Measurements from ENCODE around the gene SEPSECS. TPM values are rescaled to one million over a fixed set of nuclear protein-coding genes. Genes with fewer than 3 reads are reported as not detected.
A peak's percentile ranks its signal among the peaks of the same experiment; 100 is the strongest.

Gene SEPSECS
- total RNA-seq, 3 donors from 2014 or later (not counting 1 experiment from before 2014, with no cell fraction given) = 18.5 to 26.6 (median 20.7) TPM

DNA sequence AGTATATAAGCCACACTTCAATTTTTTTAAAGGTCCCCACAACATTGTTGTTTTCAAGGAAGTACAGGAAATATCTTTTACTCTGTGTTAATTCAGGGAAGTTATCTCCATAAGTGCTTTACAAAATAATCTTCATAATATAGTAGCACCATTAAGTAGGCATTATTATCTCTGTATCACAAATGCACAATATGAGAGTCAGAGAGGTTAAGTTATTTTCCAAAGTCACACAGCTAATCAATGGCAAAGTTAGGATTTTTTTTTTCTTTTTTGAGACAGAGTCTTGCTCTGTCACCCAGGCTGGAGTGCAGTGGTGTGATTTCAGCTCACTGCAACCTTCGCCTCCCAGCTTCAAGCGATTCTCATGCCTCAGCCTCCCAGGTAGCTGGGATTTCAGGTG lies 38.5 kb upstream of the SEPSECS start:
- Mint-ChIP-seq H3K27ac (no peak overlapping the region), H3K9me3 (no peaks in the 10 kb centered on the region), H3K27me3 (ENCODE audit: low read depth in 2 of 2) (no peaks in the 10 kb centered on the region), H3K4me3 (no peak overlapping the region), H3K36me3 (peaks cover 24% of the 10 kb centered on the region), H3K4me1 (peaks cover 14 to 16% of the 10 kb centered on the region in 2 donors)
- intact Hi-C loops (cut with micrococcal nuclease) = no loop called here
- WGBS (ENCODE audit: insufficient coverage) = 100% methylated on average over 2 of the region's 2 CpGs
- DNase-seq (no peak), ATAC-seq (no peak)
- Histone ChIP-seq H3K36me3 (ENCODE audit: control insufficient read depth, insufficient read depth, low read length) (peaks cover 3% of the 10 kb centered on the region), H3K27me3 (ENCODE audit: control insufficient read depth, insufficient read depth, low read length) (no peaks in the 10 kb centered on the region), H3K9me3 (ENCODE audit: control insufficient read depth, insufficient read depth, low read length) (no peaks in the 10 kb centered on the region), H3K4me1 (ENCODE audit: control insufficient read depth, insufficient read depth, low read length) (peaks cover 10% of the 10 kb centered on the region), H3K27ac (ENCODE audit: low read length) (no peak overlapping the region), H3K4me3 (ENCODE audit: low read length) (no peak overlapping the region)
- TF ChIP-seq, protein P1, sequence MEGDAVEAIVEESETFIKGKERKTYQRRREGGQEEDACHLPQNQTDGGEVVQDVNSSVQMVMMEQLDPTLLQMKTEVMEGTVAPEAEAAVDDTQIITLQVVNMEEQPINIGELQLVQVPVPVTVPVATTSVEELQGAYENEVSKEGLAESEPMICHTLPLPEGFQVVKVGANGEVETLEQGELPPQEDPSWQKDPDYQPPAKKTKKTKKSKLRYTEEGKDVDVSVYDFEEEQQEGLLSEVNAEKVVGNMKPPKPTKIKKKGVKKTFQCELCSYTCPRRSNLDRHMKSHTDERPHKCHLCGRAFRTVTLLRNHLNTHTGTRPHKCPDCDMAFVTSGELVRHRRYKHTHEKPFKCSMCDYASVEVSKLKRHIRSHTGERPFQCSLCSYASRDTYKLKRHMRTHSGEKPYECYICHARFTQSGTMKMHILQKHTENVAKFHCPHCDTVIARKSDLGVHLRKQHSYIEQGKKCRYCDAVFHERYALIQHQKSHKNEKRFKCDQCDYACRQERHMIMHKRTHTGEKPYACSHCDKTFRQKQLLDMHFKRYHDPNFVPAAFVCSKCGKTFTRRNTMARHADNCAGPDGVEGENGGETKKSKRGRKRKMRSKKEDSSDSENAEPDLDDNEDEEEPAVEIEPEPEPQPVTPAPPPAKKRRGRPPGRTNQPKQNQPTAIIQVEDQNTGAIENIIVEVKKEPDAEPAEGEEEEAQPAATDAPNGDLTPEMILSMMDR (IDR thresholded peaks at IDR 0.05) = no peak

DNA sequence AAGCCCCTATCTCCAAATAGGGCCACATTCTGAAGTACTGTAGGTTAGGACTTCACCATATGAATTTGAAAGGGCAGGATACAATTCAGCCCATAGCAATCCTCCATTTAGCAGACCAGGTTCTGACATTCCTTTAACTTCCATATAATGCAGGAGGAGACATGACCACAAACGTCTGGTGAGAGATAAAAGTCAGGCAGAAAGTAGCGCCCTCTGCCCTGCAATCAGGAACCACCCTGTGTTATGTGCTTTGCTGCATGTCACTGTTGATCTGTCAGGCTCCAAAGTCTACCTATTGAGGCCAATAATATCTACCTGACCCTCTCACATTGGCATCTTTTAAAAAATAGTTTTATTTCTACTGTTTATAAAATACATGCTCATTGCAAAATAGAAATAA lies 30.2 kb upstream of the SEPSECS start:
- Histone ChIP-seq H3K4me3 (ENCODE audit: low read length) (no peak overlapping the region), H3K27ac (ENCODE audit: low read length) (no peak overlapping the region), H3K36me3 (ENCODE audit: control insufficient read depth, insufficient read depth, low read length) (no peaks in the 10 kb centered on the region), H3K27me3 (ENCODE audit: control insufficient read depth, insufficient read depth, low read length) (no peaks in the 10 kb centered on the region), H3K9me3 (ENCODE audit: control insufficient read depth, insufficient read depth, low read length) (no peaks in the 10 kb centered on the region), H3K4me1 (ENCODE audit: control insufficient read depth, insufficient read depth, low read length) (peaks cover 10% of the 10 kb centered on the region)
- intact Hi-C loops (cut with micrococcal nuclease) = no loop called here
- TF ChIP-seq, protein P1 (IDR thresholded peaks at IDR 0.05) = no peak
- Mint-ChIP-seq H3K9me3 (no peaks in the 10 kb centered on the region), H3K4me3 (no peak overlapping the region), H3K27ac (no peak overlapping the region), H3K27me3 (ENCODE audit: low read depth in 2 of 2) (no peaks in the 10 kb centered on the region), H3K4me1 (peaks cover 13 to 22% of the 10 kb centered on the region in 2 donors), H3K36me3 (no peaks in the 10 kb centered on the region)
- no peak for ATAC-seq
- WGBS (ENCODE audit: insufficient coverage) = 79% methylated on average over 2 of the region's 2 CpGs
- no peak for DNase-seq

DNA sequence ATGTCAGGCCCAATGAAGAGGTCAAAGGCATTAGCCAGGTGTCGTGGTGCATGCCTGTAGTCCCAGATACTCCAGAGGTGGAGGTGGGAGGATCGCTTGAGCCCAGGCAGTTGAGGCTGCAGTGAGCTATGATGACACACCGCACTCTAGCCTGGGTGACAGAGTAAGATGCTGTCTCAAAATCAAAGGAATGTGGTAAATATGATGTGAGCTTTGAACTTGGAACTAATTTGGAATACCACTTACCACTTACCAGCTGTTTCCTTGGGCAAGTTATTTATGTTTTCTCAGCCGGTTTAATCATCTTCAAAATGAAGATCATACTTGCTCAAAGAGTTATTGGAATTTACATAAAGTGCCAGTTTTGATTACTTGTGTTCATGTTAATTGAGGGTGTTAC lies 23.8 kb upstream of the SEPSECS start:
- H3K27me3 Mint-ChIP-seq (ENCODE audit: low read depth in 2 of 2) = no peaks in the 10 kb centered on the region
- WGBS (ENCODE audit: insufficient coverage) = 86% methylated on average over 4 of the region's 4 CpGs
- no peak overlapping the region for H3K27ac Mint-ChIP-seq
- no peaks in the 10 kb centered on the region for H3K27me3 ChIP-seq (ENCODE audit: control insufficient read depth, insufficient read depth, low read length)
- H3K9me3 Mint-ChIP-seq = no peaks in the 10 kb centered on the region
- no peak overlapping the region for H3K4me3 ChIP-seq (ENCODE audit: low read length)
- no peaks in the 10 kb centered on the region for H3K4me1 ChIP-seq (ENCODE audit: control insufficient read depth, insufficient read depth, low read length)
- peaks cover 35 to 36% of the 10 kb centered on the region in 2 donors for H3K4me1 Mint-ChIP-seq
- no peaks in the 10 kb centered on the region for H3K36me3 Mint-ChIP-seq
- TF ChIP-seq, protein P1 (IDR thresholded peaks at IDR 0.05) = no peak
- intact Hi-C loops (cut with micrococcal nuclease) = no loop called here
- ATAC-seq (no peak), DNase-seq (no peak)
- H3K4me3 Mint-ChIP-seq = no peak overlapping the region
- H3K27ac ChIP-seq (ENCODE audit: low read length) = no peak overlapping the region
- H3K36me3 ChIP-seq (ENCODE audit: control insufficient read depth, insufficient read depth, low read length) = no peaks in the 10 kb centered on the region
- no peaks in the 10 kb centered on the region for H3K9me3 ChIP-seq (ENCODE audit: control insufficient read depth, insufficient read depth, low read length)

DNA sequence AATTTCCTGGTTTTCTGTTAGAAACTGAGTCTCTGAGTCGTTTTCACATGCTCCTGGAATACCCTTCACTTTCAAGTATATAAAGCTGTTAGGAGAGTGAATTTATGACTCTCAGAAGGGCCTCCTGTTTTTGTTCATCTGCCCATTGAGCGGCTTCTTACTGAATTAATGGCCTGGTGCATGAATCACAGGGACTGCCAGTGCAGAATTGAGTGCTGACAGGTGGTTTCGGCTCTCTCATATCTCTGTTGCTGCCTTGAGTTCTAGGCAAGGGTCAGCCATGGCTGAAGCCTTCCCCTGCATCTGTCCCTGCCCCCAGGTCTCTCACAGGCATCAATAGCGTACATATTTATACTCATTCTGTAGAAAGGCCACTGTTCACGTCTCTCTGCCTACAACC lies 22.7 kb upstream of the SEPSECS start:
- Mint-ChIP-seq H3K9me3 (no peaks in the 10 kb centered on the region), H3K27me3 (ENCODE audit: low read depth in 2 of 2) (no peaks in the 10 kb centered on the region), H3K36me3 (no peaks in the 10 kb centered on the region), H3K27ac (peak overlapping the region in 1 of 2 donors; percentile 15), H3K4me3 (no peak overlapping the region), H3K4me1 (peaks cover 30 to 36% of the 10 kb centered on the region in 2 donors)
- Histone ChIP-seq H3K4me1 (ENCODE audit: control insufficient read depth, insufficient read depth, low read length) (peaks cover 2% of the 10 kb centered on the region), H3K27me3 (ENCODE audit: control insufficient read depth, insufficient read depth, low read length) (no peaks in the 10 kb centered on the region), H3K27ac (ENCODE audit: low read length) (no peak overlapping the region), H3K36me3 (ENCODE audit: control insufficient read depth, insufficient read depth, low read length) (no peaks in the 10 kb centered on the region), H3K9me3 (ENCODE audit: control insufficient read depth, insufficient read depth, low read length) (no peaks in the 10 kb centered on the region), H3K4me3 (ENCODE audit: low read length) (no peak overlapping the region)
- intact Hi-C loops (cut with micrococcal nuclease) = no loop called here
- DNase-seq (no peak), ATAC-seq (no peak)
- TF ChIP-seq, protein P1 (IDR thresholded peaks at IDR 0.05) = no peak
- WGBS (ENCODE audit: insufficient coverage) = 84% methylated on average over 5 of the region's 5 CpGs
